ENCODE data around the gene CCDC12. TPM values are rescaled to one million over a fixed set of nuclear protein-coding genes. Genes with fewer than 3 reads are reported as not detected.
A peak's percentile ranks its signal among the peaks of the same experiment; 100 is the strongest.

CCDC12 gene
- polyA plus RNA-seq, 10 donors: 23.5 to 48.5 (median 36.6) TPM

- DNase-seq: no peak
Measured at GRCh38 chr3:46893763-46894162, 82.8 kb downstream of the CCDC12 start.

GRCh38 chr3:46893146-46893748 is 83.3 kb downstream of the CCDC12 start:
- DNase-seq: no peak

- peak in 2 of 3 donors; percentile 65 to 85 for DNase-seq
Measured at GRCh38 chr3:46892285-46893145, 84.0 kb downstream of the CCDC12 start.

- DNase-seq: no peak
Measured at GRCh38 chr3:46891132-46891531, 85.4 kb downstream of the CCDC12 start.

GRCh38 chr3:46890132-46890531 is 86.4 kb downstream of the CCDC12 start:
- no peak for DNase-seq

GRCh38 chr3:46889381-46890110 is 87.0 kb downstream of the CCDC12 start:
- DNase-seq: no peak

- DNase-seq: no peak
Measured at GRCh38 chr3:46888705-46889104, 87.8 kb downstream of the CCDC12 start.

GRCh38 chr3:46887980-46888494 is 88.5 kb downstream of the CCDC12 start:
- no peak for DNase-seq

GRCh38 chr3:46885612-46886011 is 90.9 kb downstream of the CCDC12 start:
- no peak for DNase-seq

- DNase-seq: no peak
Measured at GRCh38 chr3:46884929-46885328, 91.6 kb downstream of the CCDC12 start.

GRCh38 chr3:46884427-46884826 is 92.1 kb downstream of the CCDC12 start:
- no peak for DNase-seq

- DNase-seq: no peak
Measured at GRCh38 chr3:46883830-46884185, 92.7 kb downstream of the CCDC12 start.

GRCh38 chr3:46883054-46883829 is 93.3 kb downstream of the CCDC12 start:
- DNase-seq: peak in 2 of 3 donors; percentile 65 to 81

GRCh38 chr3:46882377-46883053 is 94.0 kb downstream of the CCDC12 start:
- peak in 2 of 3 donors; percentile 67 to 93 for DNase-seq

GRCh38 chr3:46881596-46882376 is 94.8 kb downstream of the CCDC12 start:
- peak in 1 of 3 donors; percentile 53 for DNase-seq

GRCh38 chr3:46880884-46881595 is 95.5 kb downstream of the CCDC12 start:
- no peak for DNase-seq

GRCh38 chr3:46878781-46879436 is 97.6 kb downstream of the CCDC12 start:
- no peak for DNase-seq

- DNase-seq: no peak
Measured at GRCh38 chr3:46877406-46878125, 99.0 kb downstream of the CCDC12 start, which contains the start of gene PTH1R. PTH1R (plus strand) TSS chr3:46877721; CDS start chr3:46883560, 5,839 bp downstream.

Measured in muscle of back (tissue), 11 donors.